ENCODE data around the gene SKAP1.

DNA sequence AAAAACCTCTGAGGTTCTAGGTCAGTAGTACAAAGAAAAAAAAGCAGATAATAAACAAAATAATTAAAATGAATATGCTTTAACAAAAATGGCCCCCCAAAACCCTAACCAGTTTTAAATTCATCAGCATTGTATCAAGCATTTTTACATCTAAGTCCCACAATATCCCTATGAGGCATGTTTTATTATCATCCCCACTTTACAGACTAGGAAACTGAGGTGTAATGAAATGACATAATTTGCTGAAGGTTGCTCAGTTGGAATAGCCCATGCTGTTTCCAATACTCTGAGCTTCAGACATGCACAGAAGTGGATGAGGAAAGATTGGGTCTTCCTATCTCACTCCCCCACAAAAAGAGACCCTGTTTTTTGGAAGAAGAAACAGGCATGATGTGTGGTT lies 234.1 kb downstream of the SKAP1 start:
- TF ChIP-seq, protein P1, sequence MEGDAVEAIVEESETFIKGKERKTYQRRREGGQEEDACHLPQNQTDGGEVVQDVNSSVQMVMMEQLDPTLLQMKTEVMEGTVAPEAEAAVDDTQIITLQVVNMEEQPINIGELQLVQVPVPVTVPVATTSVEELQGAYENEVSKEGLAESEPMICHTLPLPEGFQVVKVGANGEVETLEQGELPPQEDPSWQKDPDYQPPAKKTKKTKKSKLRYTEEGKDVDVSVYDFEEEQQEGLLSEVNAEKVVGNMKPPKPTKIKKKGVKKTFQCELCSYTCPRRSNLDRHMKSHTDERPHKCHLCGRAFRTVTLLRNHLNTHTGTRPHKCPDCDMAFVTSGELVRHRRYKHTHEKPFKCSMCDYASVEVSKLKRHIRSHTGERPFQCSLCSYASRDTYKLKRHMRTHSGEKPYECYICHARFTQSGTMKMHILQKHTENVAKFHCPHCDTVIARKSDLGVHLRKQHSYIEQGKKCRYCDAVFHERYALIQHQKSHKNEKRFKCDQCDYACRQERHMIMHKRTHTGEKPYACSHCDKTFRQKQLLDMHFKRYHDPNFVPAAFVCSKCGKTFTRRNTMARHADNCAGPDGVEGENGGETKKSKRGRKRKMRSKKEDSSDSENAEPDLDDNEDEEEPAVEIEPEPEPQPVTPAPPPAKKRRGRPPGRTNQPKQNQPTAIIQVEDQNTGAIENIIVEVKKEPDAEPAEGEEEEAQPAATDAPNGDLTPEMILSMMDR (IDR thresholded peaks at IDR 0.05), result no peak
- TF ChIP-seq EP300 (IDR thresholded peaks at IDR 0.05; ENCODE audit: low read depth), result no peak
